ENCODE results near the gene CDK13. TPM values are rescaled to one million over a fixed set of nuclear protein-coding genes. Genes with fewer than 3 reads are reported as not detected.
A peak's percentile ranks its signal among the peaks of the same experiment; 100 is the strongest.
"Not testable (repeated sequence)": the region's sequence is repeated elsewhere in the genome, so short reads cannot be mapped to it uniquely, and the experiment has no call there.

The CDK13 gene
- total RNA-seq, 1 donor from 2014 or later = 50.3 TPM

GRCh38 chr7:39910108-39910869 is 39.8 kb upstream of the CDK13 start:
- no peak for DNase-seq (ENCODE audit: low read depth)

GRCh38 chr7:39911167-39911566 is 38.9 kb upstream of the CDK13 start:
- no peaks in the 10 kb centered on the region for H3K36me3 ChIP-seq (ENCODE audit: control insufficient read depth, insufficient read depth, low read length)
- H3K4me3 ChIP-seq (ENCODE audit: low read depth, low read length) = no peak overlapping the region
- H3K27me3 ChIP-seq (ENCODE audit: control insufficient read depth, insufficient read depth, low read length) = no peaks in the 10 kb centered on the region
- no peak for TF ChIP-seq CTCF (IDR thresholded peaks at IDR 0.05; ENCODE audit: insufficient read depth, low read length, severe bottlenecking)
- FAIRE-seq (no peak), DNase-seq (ENCODE audit: low read depth) (no peak)

More at GRCh38 chr7:39910108-39910869, 39.8 kb upstream of the CDK13 start:
- H3K27me3 ChIP-seq (ENCODE audit: control insufficient read depth, insufficient read depth, low read length) = no peaks in the 10 kb centered on the region
- no peak for FAIRE-seq
- H3K4me3 ChIP-seq (ENCODE audit: low read depth, low read length) = no peak overlapping the region
- no peaks in the 10 kb centered on the region for H3K36me3 ChIP-seq (ENCODE audit: control insufficient read depth, insufficient read depth, low read length)
- TF ChIP-seq CTCF (IDR thresholded peaks at IDR 0.05; ENCODE audit: insufficient read depth, low read length, severe bottlenecking) = no peak

- peak; percentile 37 for DNase-seq (ENCODE audit: low read depth)
- H3K4me3 ChIP-seq (ENCODE audit: low read depth, low read length); FAIRE-seq; H3K36me3 ChIP-seq (ENCODE audit: control insufficient read depth, insufficient read depth, low read length); H3K27me3 ChIP-seq (ENCODE audit: control insufficient read depth, insufficient read depth, low read length): not testable (repeated sequence)
Observed at GRCh38 chr7:39915847-39916246, 34.2 kb upstream of the CDK13 start.

GRCh38 chr7:39919646-39920045 is 30.4 kb upstream of the CDK13 start:
- DNase-seq (ENCODE audit: low read depth) = no peak
- no peak overlapping the region for H3K4me3 ChIP-seq (ENCODE audit: low read depth, low read length)
- TF ChIP-seq CTCF (IDR thresholded peaks at IDR 0.05; ENCODE audit: insufficient read depth, low read length, severe bottlenecking) = no peak
- H3K36me3 ChIP-seq (ENCODE audit: control insufficient read depth, insufficient read depth, low read length) = no peaks in the 10 kb centered on the region
- no peaks in the 10 kb centered on the region for H3K27me3 ChIP-seq (ENCODE audit: control insufficient read depth, insufficient read depth, low read length)
- no peak for FAIRE-seq

- DNase-seq (ENCODE audit: low read depth) (peak; percentile 51), FAIRE-seq (peak; percentile 43)
- Histone ChIP-seq H3K4me3 (ENCODE audit: low read depth, low read length) (no peak overlapping the region), H3K27me3 (ENCODE audit: control insufficient read depth, insufficient read depth, low read length) (no peaks in the 10 kb centered on the region), H3K36me3 (ENCODE audit: control insufficient read depth, insufficient read depth, low read length) (no peaks in the 10 kb centered on the region)
- TF ChIP-seq CTCF (IDR thresholded peaks at IDR 0.05; ENCODE audit: insufficient read depth, low read length, severe bottlenecking) = no peak
Observed at GRCh38 chr7:39921506-39922175, 28.4 kb upstream of the CDK13 start.

GRCh38 chr7:39922580-39922979 is 27.5 kb upstream of the CDK13 start:
- no peak for FAIRE-seq
- H3K36me3 ChIP-seq (ENCODE audit: control insufficient read depth, insufficient read depth, low read length) = no peaks in the 10 kb centered on the region
- no peak for TF ChIP-seq CTCF (IDR thresholded peaks at IDR 0.05; ENCODE audit: insufficient read depth, low read length, severe bottlenecking)

More at GRCh38 chr7:39922580-39922979, 27.5 kb upstream of the CDK13 start:
- Histone ChIP-seq H3K4me3 (ENCODE audit: low read depth, low read length) (no peak overlapping the region), H3K27me3 (ENCODE audit: control insufficient read depth, insufficient read depth, low read length) (no peaks in the 10 kb centered on the region)
- DNase-seq (ENCODE audit: low read depth) = no peak
